HPDE6-E6E7 (cell line): ENCODE results near the gene ABCB6.
A peak's percentile ranks its signal among the peaks of the same experiment; 100 is the strongest.
"Not testable (repeated sequence)": the region's sequence is repeated elsewhere in the genome, so short reads cannot be mapped to it uniquely, and the experiment has no call there.

ENCODE experiments used
- DNase-seq: peaks from one replicate; pipeline ENCODE4 v3.0.0; 2011; ENCODE audit warnings: missing footprints; ENCODE audit errors: extremely low spot score

Gene ABCB6

GRCh38 chr2:219213486-219214071, 5.2 kb downstream of the ABCB6 start:
- no peak for DNase-seq

GRCh38 chr2:219213026-219213415, 5.7 kb downstream of the ABCB6 start:
- no peak for DNase-seq

- DNase-seq, result no peak
Observed at GRCh38 chr2:219210886-219211362, 7.8 kb downstream of the ABCB6 start.

GRCh38 chr2:219210196-219210885, 8.4 kb downstream of the ABCB6 start:
- DNase-seq, result no peak

GRCh38 chr2:219209236-219210195, 9.2 kb downstream of the ABCB6 start:
- no peak for DNase-seq

- DNase-seq, result no peak
Observed at GRCh38 chr2:219207884-219208740, 10.6 kb downstream of the ABCB6 start.

- DNase-seq, result no peak
Observed at GRCh38 chr2:219207134-219207883, 11.4 kb downstream of the ABCB6 start.

GRCh38 chr2:219206328-219207133, 12.2 kb downstream of the ABCB6 start, which contains the start of gene ZFAND2B:
Gene ZFAND2B (plus strand): TSS chr2:219206782. CDS start chr2:219206988, 206 bp downstream.
- peak; percentile 98 for DNase-seq

GRCh38 chr2:219205981-219206327, 12.8 kb downstream of the ABCB6 start:
- DNase-seq, result no peak

GRCh38 chr2:219205165-219205538, 13.6 kb downstream of the ABCB6 start:
- no peak for DNase-seq

- DNase-seq, result no peak
Observed at GRCh38 chr2:219204425-219205164, 14.2 kb downstream of the ABCB6 start.

- not testable (repeated sequence) for DNase-seq
Observed at GRCh38 chr2:219201331-219201730, 17.4 kb downstream of the ABCB6 start.

- DNase-seq, result not testable (repeated sequence)
Observed at GRCh38 chr2:219200502-219201326, 18.0 kb downstream of the ABCB6 start.

GRCh38 chr2:219199470-219200211, 19.1 kb downstream of the ABCB6 start:
- DNase-seq, result no peak

GRCh38 chr2:219198974-219199373, 19.8 kb downstream of the ABCB6 start:
- no peak for DNase-seq

- no peak for DNase-seq
Observed at GRCh38 chr2:219197388-219197787, 21.4 kb downstream of the ABCB6 start.

- DNase-seq, result no peak
Observed at GRCh38 chr2:219186754-219187456, 31.9 kb downstream of the ABCB6 start.
